Liver (tissue), 3 donors: ENCODE measurements around the gene RNASE4.

Experiments used
- HNF4A ChIP-seq, 2 donors: conservative IDR thresholded peaks; 2 replicates each; pipeline ENCODE4 v1.6.1; 2016; ENCODE audit warnings: antibody characterized with exemption in 2 of 2, mild to moderate bottlenecking in 2 of 2
- JUND ChIP-seq, 2 donors: IDR thresholded peaks; 2 replicates each; pipeline ENCODE4 v1.6.1; 2016; ENCODE audit warnings: antibody characterized with exemption in 2 of 2
- RAD21 ChIP-seq, 2 donors: IDR thresholded peaks; 2 replicates each; pipeline ENCODE4 v1.6.1; 2016; ENCODE audit warnings: antibody characterized with exemption in 2 of 2, mild to moderate bottlenecking in 2 of 2
- RXRA ChIP-seq, 2 donors: IDR thresholded peaks; 2 replicates each; pipeline ENCODE4 v1.6.1; 2017 to 2018; ENCODE audit warnings: antibody characterized with exemption in 2 of 2, mild to moderate bottlenecking in 1 of 2
- SP1 ChIP-seq: IDR thresholded peaks from 2 replicates; pipeline ENCODE4 v1.6.1; 2018; ENCODE audit warnings: antibody characterized with exemption, mild to moderate bottlenecking
- TAF1 ChIP-seq: conservative IDR thresholded peaks from 2 replicates; pipeline ENCODE4 v1.6.1; 2016; ENCODE audit warnings: antibody characterized with exemption, mild to moderate bottlenecking
- YY1 ChIP-seq: IDR thresholded peaks from 2 replicates; pipeline ENCODE4 v1.6.1; 2016; ENCODE audit warnings: antibody characterized with exemption, mild to moderate bottlenecking
- TF ChIP-seq, protein P1 (sequence below): fragments of 150-350 bp; IDR thresholded peaks from 2 replicates; pipeline ENCODE4 v1.5.1; 2017; ENCODE audit warnings: improper control_type of control experiment, low read depth, low read length; ENCODE audit not compliant: missing input control
- TF ChIP-seq, protein P2 (sequence below): IDR thresholded peaks from 2 replicates; pipeline ENCODE4 v1.6.1; 2016; ENCODE audit warnings: antibody characterized with exemption
- TF ChIP-seq, protein P3 (sequence below): IDR thresholded peaks from 2 replicates; pipeline ENCODE4 v1.6.1; 2016; ENCODE audit warnings: antibody characterized with exemption
- TF ChIP-seq, protein P4 (sequence below): IDR thresholded peaks from 2 replicates; pipeline ENCODE4 v1.6.1; 2016; ENCODE audit warnings: antibody characterized with exemption, mild to moderate bottlenecking
- donor health status: healthy.
- donor health status: healthy.

DNA sequence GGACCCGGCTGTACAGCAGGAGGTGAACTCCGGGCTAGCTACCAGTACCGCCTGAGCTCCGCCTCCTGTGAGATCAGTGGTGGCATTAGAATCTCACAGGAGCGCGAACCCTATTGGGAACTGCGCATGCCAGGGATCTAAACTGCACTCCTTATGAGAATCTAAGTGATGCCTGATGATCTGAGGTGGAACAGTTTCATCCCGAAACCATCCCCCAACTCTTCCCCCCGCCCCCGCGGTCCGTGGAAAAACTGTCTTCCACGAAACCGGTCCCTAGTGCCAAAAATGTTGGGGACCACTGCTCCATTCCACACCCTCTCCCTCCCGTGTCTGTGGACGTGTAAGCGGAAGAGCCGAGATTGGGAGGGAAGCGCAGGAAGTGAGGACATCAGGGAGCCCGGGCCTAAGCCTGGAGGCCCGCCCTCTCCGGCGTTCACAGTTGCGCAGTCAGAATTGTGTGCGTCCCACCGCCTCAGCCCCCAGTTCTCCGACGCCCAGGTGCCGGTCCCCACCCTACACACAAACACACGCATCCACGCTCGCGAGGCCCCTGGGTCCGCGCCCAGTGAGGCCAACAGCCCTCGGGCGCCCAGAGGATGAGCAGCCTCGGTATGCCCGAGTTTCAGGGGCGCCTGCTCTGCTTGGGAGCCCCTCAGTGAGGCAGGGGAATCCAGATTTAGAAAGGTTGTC, 1.8 kb upstream of the RNASE4 start:
- TF ChIP-seq, protein P1, sequence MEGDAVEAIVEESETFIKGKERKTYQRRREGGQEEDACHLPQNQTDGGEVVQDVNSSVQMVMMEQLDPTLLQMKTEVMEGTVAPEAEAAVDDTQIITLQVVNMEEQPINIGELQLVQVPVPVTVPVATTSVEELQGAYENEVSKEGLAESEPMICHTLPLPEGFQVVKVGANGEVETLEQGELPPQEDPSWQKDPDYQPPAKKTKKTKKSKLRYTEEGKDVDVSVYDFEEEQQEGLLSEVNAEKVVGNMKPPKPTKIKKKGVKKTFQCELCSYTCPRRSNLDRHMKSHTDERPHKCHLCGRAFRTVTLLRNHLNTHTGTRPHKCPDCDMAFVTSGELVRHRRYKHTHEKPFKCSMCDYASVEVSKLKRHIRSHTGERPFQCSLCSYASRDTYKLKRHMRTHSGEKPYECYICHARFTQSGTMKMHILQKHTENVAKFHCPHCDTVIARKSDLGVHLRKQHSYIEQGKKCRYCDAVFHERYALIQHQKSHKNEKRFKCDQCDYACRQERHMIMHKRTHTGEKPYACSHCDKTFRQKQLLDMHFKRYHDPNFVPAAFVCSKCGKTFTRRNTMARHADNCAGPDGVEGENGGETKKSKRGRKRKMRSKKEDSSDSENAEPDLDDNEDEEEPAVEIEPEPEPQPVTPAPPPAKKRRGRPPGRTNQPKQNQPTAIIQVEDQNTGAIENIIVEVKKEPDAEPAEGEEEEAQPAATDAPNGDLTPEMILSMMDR = no peak
- TF ChIP-seq, protein P2, sequence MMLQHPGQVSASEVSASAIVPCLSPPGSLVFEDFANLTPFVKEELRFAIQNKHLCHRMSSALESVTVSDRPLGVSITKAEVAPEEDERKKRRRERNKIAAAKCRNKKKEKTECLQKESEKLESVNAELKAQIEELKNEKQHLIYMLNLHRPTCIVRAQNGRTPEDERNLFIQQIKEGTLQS = no peak
- TF ChIP-seq RAD21 (IDR thresholded peaks at IDR 0.05) (no peak), TAF1 (peak; percentile 78), JUND (IDR thresholded peaks at IDR 0.05) (peak; percentile 13 to 40), SP1 (peak; percentile 43), HNF4A (conservative IDR thresholded peaks at IDR 0.05) (peak in 1 of 2 donors; percentile 1), YY1 (peak; percentile 17), RXRA (IDR thresholded peaks at IDR 0.05) (peak in 1 of 2 donors; percentile 46)
- TF ChIP-seq, protein P3, sequence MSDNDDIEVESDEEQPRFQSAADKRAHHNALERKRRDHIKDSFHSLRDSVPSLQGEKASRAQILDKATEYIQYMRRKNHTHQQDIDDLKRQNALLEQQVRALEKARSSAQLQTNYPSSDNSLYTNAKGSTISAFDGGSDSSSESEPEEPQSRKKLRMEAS = peak; percentile 22
- TF ChIP-seq, protein P4, sequence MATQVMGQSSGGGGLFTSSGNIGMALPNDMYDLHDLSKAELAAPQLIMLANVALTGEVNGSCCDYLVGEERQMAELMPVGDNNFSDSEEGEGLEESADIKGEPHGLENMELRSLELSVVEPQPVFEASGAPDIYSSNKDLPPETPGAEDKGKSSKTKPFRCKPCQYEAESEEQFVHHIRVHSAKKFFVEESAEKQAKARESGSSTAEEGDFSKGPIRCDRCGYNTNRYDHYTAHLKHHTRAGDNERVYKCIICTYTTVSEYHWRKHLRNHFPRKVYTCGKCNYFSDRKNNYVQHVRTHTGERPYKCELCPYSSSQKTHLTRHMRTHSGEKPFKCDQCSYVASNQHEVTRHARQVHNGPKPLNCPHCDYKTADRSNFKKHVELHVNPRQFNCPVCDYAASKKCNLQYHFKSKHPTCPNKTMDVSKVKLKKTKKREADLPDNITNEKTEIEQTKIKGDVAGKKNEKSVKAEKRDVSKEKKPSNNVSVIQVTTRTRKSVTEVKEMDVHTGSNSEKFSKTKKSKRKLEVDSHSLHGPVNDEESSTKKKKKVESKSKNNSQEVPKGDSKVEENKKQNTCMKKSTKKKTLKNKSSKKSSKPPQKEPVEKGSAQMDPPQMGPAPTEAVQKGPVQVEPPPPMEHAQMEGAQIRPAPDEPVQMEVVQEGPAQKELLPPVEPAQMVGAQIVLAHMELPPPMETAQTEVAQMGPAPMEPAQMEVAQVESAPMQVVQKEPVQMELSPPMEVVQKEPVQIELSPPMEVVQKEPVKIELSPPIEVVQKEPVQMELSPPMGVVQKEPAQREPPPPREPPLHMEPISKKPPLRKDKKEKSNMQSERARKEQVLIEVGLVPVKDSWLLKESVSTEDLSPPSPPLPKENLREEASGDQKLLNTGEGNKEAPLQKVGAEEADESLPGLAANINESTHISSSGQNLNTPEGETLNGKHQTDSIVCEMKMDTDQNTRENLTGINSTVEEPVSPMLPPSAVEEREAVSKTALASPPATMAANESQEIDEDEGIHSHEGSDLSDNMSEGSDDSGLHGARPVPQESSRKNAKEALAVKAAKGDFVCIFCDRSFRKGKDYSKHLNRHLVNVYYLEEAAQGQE = peak; percentile 47
